Memory B cell (primary cell): ENCODE results near the gene ASRGL1.
"Not testable (repeated sequence)": the region's sequence is repeated elsewhere in the genome, so short reads cannot be mapped to it uniquely, and the experiment has no call there.

ENCODE experiments used
- ATAC-seq: fragments of 150-1000 bp; cut with Tn5 transposase; 2 replicates; pipeline ENCODE4 v1.10.0; 2021; ENCODE audit warnings: low read depth, mild to moderate bottlenecking, moderate library complexity
- DNase-seq, 2 donors: peaks; one replicate each; pipeline ENCODE4 v3.0.0; 2022; ENCODE audit warnings: low spot score in 2 of 2
- H3K27ac Mint-ChIP-seq: one replicate; pipeline ENCODE4 v1.8.0; 2022; ENCODE audit warnings: mild to moderate bottlenecking, moderate library complexity, mixed read lengths
- H3K27me3 Mint-ChIP-seq: one replicate; pipeline ENCODE4 v1.8.0; 2022; ENCODE audit warnings: mixed read lengths
- H3K36me3 Mint-ChIP-seq: one replicate; pipeline ENCODE4 v1.8.0; 2022; ENCODE audit warnings: mild to moderate bottlenecking, mixed read lengths
- H3K4me1 Mint-ChIP-seq: one replicate; pipeline ENCODE4 v1.8.0; 2022; ENCODE audit warnings: mixed read lengths
- H3K4me3 Mint-ChIP-seq: one replicate; pipeline ENCODE4 v1.8.0; 2022; ENCODE audit warnings: mild to moderate bottlenecking, moderate library complexity, mixed read lengths
- H3K9me3 Mint-ChIP-seq: one replicate; pipeline ENCODE4 v1.8.0; 2022; ENCODE audit warnings: mixed read lengths

The ASRGL1 gene

GRCh38 chr11:62337303-62338181 lies at the start of gene ASRGL1:
Gene ASRGL1 (plus strand): TSS chr11:62337448. CDS start chr11:62337978, 530 bp downstream.
- ATAC-seq, result peak; percentile 90
- Mint-ChIP-seq H3K36me3 (no peaks in the 10 kb centered on the region), H3K4me3 (peak within 1 kb of the TSS; percentile 86), H3K27me3 (peaks cover 9% of the 10 kb centered on the region), H3K4me1 (peaks cover 22% of the 10 kb centered on the region), H3K9me3 (no peaks in the 10 kb centered on the region), H3K27ac (peak within 1 kb of the TSS; percentile 67)
- peak; percentile 72 to 81 for DNase-seq

DNA sequence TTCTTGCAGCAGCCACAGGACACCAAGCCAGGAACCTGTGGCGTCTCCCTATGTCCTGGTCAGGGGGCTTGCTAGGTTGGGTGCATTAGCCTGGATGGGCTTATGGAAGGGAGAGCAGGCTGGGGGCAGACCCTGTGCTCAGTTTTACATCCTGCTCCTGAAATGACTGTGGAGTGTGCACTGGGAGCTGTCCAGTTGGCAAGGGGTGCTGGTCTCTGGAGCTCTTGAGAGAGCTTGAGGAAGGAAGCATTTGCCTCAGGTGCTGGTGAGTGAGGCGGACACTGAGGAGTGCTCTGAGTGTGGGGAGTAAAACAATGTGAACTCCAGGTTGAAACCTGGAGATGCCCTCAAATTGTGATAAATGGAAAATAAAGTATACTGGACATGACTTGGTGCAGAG lies 41.7 kb upstream of the ASRGL1 start:
- Mint-ChIP-seq H3K9me3 (no peaks in the 10 kb centered on the region), H3K4me3 (no peak overlapping the region), H3K27ac (no peak overlapping the region), H3K36me3 (no peaks in the 10 kb centered on the region), H3K4me1 (no peaks in the 10 kb centered on the region), H3K27me3 (peaks cover 13% of the 10 kb centered on the region)
- DNase-seq (no peak), ATAC-seq (no peak)

GRCh38 chr11:62298975-62299374 lies 38.3 kb upstream of the ASRGL1 start, which contains the start of gene SCGB1D4:
Gene SCGB1D4 (minus strand): TSS chr11:62299075. CDS start chr11:62299010, 65 bp downstream.
- Mint-ChIP-seq H3K4me1 (no peaks in the 10 kb centered on the region), H3K27ac (no peak within 1 kb of the TSS), H3K4me3 (no peak within 1 kb of the TSS), H3K36me3 (no peaks in the 10 kb centered on the region), H3K27me3 (peaks cover 11% of the 10 kb centered on the region), H3K9me3 (no peaks in the 10 kb centered on the region)
- ATAC-seq, result no peak
- DNase-seq, result no peak

DNA sequence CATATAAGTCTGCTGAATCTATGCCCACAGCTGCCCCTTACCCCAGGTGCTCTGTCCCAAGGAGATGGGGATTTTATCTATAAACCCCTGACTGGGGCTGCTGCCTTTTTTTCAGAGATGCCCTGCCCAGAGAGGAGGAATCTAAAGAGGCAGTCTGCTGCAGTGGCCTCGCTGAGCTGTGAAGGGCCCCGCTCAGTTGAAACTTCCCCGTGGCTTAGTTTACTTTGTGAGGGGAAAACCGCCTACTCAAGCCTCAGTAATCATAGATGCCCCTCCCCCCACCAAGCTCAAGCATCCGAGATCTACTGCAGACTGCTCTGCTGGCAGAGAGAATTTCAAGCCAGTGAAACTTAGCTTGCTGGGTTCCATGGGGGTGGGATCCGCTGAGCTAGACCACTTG lies 31.0 kb upstream of the ASRGL1 start:
- Mint-ChIP-seq H3K4me3 (no peak overlapping the region), H3K36me3 (peaks cover 4% of the 10 kb centered on the region), H3K27me3 (peaks cover 10% of the 10 kb centered on the region), H3K4me1 (peaks cover 2% of the 10 kb centered on the region), H3K27ac (no peak overlapping the region), H3K9me3 (peaks cover 7% of the 10 kb centered on the region)
- DNase-seq (no peak), ATAC-seq (peak; percentile 37)

- Mint-ChIP-seq H3K27me3 (peaks cover 12% of the 10 kb centered on the region), H3K4me1 (peaks cover 9% of the 10 kb centered on the region), H3K27ac (no peak overlapping the region), H3K36me3 (peaks cover 4% of the 10 kb centered on the region), H3K9me3 (peaks cover 7% of the 10 kb centered on the region), H3K4me3 (no peak overlapping the region)
- ATAC-seq (no peak), DNase-seq (no peak)
These were observed 29.3 kb upstream of the ASRGL1 start for GRCh38 chr11:62307950-62308349.

DNA sequence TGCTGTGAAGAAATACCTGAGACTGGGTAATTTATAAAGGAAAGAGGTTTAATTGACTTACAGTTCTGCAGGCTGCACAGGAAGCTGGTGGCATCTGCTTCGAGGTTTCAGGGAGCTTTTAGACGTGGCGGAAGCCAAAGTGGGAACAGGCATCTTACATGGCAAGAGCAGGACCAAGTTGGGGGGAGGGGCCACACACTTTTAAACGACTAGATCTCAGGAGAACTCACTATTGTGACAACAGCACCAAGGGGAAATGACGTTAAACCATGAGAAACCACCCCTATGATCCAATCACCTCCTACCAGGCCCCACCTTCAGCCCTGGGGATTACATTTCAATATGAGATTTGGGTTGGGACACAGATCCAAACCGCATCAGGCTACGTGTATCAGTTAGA lies 27.3 kb upstream of the ASRGL1 start:
- Mint-ChIP-seq H3K9me3 (peaks cover 7% of the 10 kb centered on the region), H3K27me3 (peaks cover 15% of the 10 kb centered on the region), H3K36me3 (peaks cover 4% of the 10 kb centered on the region), H3K4me1 (peaks cover 9% of the 10 kb centered on the region), H3K4me3 (no peak overlapping the region), H3K27ac (no peak overlapping the region)
- DNase-seq (no peak), ATAC-seq (no peak)

- DNase-seq (no peak), ATAC-seq (no peak)
- Mint-ChIP-seq H3K4me1 (peaks cover 9% of the 10 kb centered on the region), H3K9me3 (no peaks in the 10 kb centered on the region), H3K27ac (no peak overlapping the region), H3K36me3 (no peaks in the 10 kb centered on the region), H3K27me3 (peaks cover 22% of the 10 kb centered on the region), H3K4me3 (no peak overlapping the region)
These were observed 21.8 kb upstream of the ASRGL1 start for GRCh38 chr11:62315431-62315830.

DNA sequence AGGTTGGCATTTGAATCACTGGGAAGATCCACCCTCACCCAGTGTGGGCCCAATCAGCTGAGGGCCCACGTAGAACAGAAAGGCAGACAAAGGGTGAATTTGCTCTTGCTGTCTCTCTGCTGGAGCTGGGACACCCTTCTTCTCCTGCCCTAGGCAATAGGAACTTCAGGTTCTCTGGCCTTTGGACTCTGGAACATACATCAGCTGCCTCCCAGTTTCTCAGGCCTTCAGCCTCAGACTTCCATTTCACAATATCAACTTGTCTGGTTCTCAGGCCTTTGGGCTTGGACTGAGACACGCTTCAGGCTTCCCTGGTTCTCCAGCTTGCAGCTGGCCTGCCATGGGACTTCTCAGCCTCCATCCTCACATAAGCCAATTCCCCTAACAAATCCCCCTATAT lies 14.7 kb upstream of the ASRGL1 start:
- no peaks in the 10 kb centered on the region for H3K36me3 Mint-ChIP-seq
- no peak overlapping the region for H3K4me3 Mint-ChIP-seq
- ATAC-seq (no peak), DNase-seq (no peak)
- H3K27me3 Mint-ChIP-seq, result peaks cover 14% of the 10 kb centered on the region
- no peak overlapping the region for H3K27ac Mint-ChIP-seq
- H3K4me1 Mint-ChIP-seq, result peaks cover 2% of the 10 kb centered on the region
- no peaks in the 10 kb centered on the region for H3K9me3 Mint-ChIP-seq

GRCh38 chr11:62324731-62325556 lies 12.3 kb upstream of the ASRGL1 start:
- no peaks in the 10 kb centered on the region for H3K9me3 Mint-ChIP-seq
- ATAC-seq, result peak; percentile 84
- H3K4me1 Mint-ChIP-seq, result peaks cover 2% of the 10 kb centered on the region
- no peak overlapping the region for H3K4me3 Mint-ChIP-seq
- peaks cover 11% of the 10 kb centered on the region for H3K27me3 Mint-ChIP-seq
- H3K36me3 Mint-ChIP-seq, result no peaks in the 10 kb centered on the region
- H3K27ac Mint-ChIP-seq, result no peak overlapping the region
- DNase-seq, result peak; percentile 29 to 56

GRCh38 chr11:62325781-62326180 lies 11.5 kb upstream of the ASRGL1 start:
- not testable (repeated sequence) for H3K4me3 Mint-ChIP-seq, H3K36me3 Mint-ChIP-seq, H3K4me1 Mint-ChIP-seq, H3K27ac Mint-ChIP-seq, H3K9me3 Mint-ChIP-seq, ATAC-seq, DNase-seq
- H3K27me3 Mint-ChIP-seq, result peaks cover 10% of the 10 kb centered on the region

- ATAC-seq, H3K27ac Mint-ChIP-seq, H3K36me3 Mint-ChIP-seq, H3K4me3 Mint-ChIP-seq, H3K9me3 Mint-ChIP-seq, H3K4me1 Mint-ChIP-seq, DNase-seq: not testable (repeated sequence)
- peaks cover 15% of the 10 kb centered on the region for H3K27me3 Mint-ChIP-seq
These were observed 10.5 kb upstream of the ASRGL1 start for GRCh38 chr11:62326719-62327118.

GRCh38 chr11:62327541-62327940 lies 9.7 kb upstream of the ASRGL1 start:
- DNase-seq, ATAC-seq, H3K4me3 Mint-ChIP-seq, H3K36me3 Mint-ChIP-seq, H3K27ac Mint-ChIP-seq, H3K9me3 Mint-ChIP-seq, H3K4me1 Mint-ChIP-seq: not testable (repeated sequence)
- H3K27me3 Mint-ChIP-seq, result peaks cover 14% of the 10 kb centered on the region

GRCh38 chr11:62331264-62331663 lies 6.0 kb upstream of the ASRGL1 start:
- H3K36me3 Mint-ChIP-seq, DNase-seq, H3K4me1 Mint-ChIP-seq, H3K27ac Mint-ChIP-seq, ATAC-seq, H3K4me3 Mint-ChIP-seq, H3K9me3 Mint-ChIP-seq: not testable (repeated sequence)
- peaks cover 23% of the 10 kb centered on the region for H3K27me3 Mint-ChIP-seq

DNA sequence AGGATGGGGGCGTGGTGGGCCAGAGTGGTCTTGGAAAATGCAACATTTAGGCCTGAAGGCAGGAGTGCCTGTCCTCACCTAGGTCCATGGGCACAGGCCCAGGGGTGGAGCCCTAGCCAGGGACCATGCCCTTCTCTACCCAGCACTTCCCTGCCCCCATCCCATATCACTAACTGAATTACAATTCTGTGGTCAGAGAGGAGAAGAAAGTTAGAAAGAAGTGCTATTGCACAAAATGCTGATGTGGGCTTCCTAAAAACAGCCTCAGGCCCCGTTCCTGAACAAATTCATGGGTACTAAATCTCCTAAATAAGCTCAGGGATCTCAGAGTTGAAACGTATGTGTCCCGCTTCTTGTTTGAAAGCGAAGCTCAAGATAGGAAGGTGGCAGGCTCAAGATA lies 3.5 kb upstream of the ASRGL1 start:
- no peak overlapping the region for H3K27ac Mint-ChIP-seq
- ATAC-seq (no peak), DNase-seq (no peak)
- peaks cover 23% of the 10 kb centered on the region for H3K27me3 Mint-ChIP-seq
- peaks cover 16% of the 10 kb centered on the region for H3K4me1 Mint-ChIP-seq
- no peaks in the 10 kb centered on the region for H3K36me3 Mint-ChIP-seq
- H3K4me3 Mint-ChIP-seq, result no peak overlapping the region
- no peaks in the 10 kb centered on the region for H3K9me3 Mint-ChIP-seq
